Mucosa of descending colon (tissue), 3 donors: ENCODE data around the gene C5orf22. TPM values are rescaled to one million over a fixed set of nuclear protein-coding genes. Genes with fewer than 3 reads are reported as not detected.
"Not testable (repeated sequence)": the region's sequence is repeated elsewhere in the genome, so short reads cannot be mapped to it uniquely, and the experiment has no call there.

Experiments used
- ATAC-seq: fragments of 200-7000 bp; cut with Tn5 transposase; one replicate; pipeline ENCODE4 v1.9.1; 2020; ENCODE audit warnings: mild to moderate bottlenecking, moderate library complexity
- DNase-seq, 3 donors: peaks; one replicate each; pipeline ENCODE4 v3.0.0-alpha.2; 2020
- H3K36me3 ChIP-seq: fragments of 200-600 bp; one replicate; pipeline ENCODE4 v1.8.0; 2021; ENCODE audit warnings: low read depth, mild to moderate bottlenecking
- H3K4me1 ChIP-seq: fragments of 200-600 bp; one replicate; pipeline ENCODE4 v1.8.0; 2021; ENCODE audit warnings: low read depth, mild to moderate bottlenecking
- H3K4me3 ChIP-seq: fragments of 200-600 bp; one replicate; pipeline ENCODE4 v1.8.0; 2021; ENCODE audit warnings: mild to moderate bottlenecking
- H3K9me3 ChIP-seq: fragments of 200-600 bp; one replicate; pipeline ENCODE4 v1.8.0; 2021; ENCODE audit warnings: mild to moderate bottlenecking
- intact Hi-C, 2 donors: fragments of 100-400 bp; cut with DNase I in 1 of 2; cut with micrococcal nuclease in 1 of 2; formaldehyde crosslinking; loops; one replicate each; pipeline versions ENCODE4 v1.11.0 to v1.11.1; 2022; cut with DNase I, micrococcal nuclease
- total RNA-seq, 3 donors: library from RNA; stranded (reverse); fragmentation: NEBNext Ultra II Directional in 2 of 3; extraction: Animal tissue kit (Norgen Biotek cat#: 25700) in 2 of 3; gene quantifications; one replicate each; pipeline versions ENCODE4 v1.2.1 to v1.2.4, GENCODE V29; 2021 to 2023
- TF ChIP-seq, protein P1 (sequence below): fragments of 200-600 bp; IDR thresholded peaks from one replicate; pipeline ENCODE4 v1.8.0; 2022; ENCODE audit warnings: antibody characterized with exemption, mild to moderate bottlenecking
- donor health status: DM: no; HTN: no; CAD: no; lungs with moderate emphysema.
- donor health status: DM: no; HTN: no; CAD: no.
- donor health status: DM: no; HTN: yes; CAD: no.

The C5orf22 gene
- total RNA-seq, 3 donors from 2014 or later, result 24.0 to 26.7 (median 24.6) TPM

DNA sequence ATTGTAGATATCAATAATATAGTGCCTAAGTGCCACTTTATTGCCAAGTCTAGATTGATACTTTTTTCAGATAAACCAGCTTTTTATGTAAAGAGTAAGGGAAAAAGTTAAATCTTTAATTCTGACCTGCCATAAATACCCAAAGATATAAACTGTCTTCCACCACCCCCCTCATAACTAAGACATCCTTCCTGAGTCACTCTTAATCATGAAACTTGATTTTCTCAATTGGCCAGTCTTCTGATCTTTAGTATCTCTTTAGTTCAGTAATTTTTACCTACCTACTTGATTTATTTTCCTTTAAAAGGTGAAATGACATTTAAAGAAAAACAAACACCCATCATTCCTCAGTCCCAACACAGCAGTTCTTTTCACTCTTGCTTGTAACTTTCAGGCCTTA is 21.8 kb downstream of the C5orf22 start:
- DNase-seq, result no peak
- intact Hi-C loops, result no loop called here
- TF ChIP-seq, protein P1, sequence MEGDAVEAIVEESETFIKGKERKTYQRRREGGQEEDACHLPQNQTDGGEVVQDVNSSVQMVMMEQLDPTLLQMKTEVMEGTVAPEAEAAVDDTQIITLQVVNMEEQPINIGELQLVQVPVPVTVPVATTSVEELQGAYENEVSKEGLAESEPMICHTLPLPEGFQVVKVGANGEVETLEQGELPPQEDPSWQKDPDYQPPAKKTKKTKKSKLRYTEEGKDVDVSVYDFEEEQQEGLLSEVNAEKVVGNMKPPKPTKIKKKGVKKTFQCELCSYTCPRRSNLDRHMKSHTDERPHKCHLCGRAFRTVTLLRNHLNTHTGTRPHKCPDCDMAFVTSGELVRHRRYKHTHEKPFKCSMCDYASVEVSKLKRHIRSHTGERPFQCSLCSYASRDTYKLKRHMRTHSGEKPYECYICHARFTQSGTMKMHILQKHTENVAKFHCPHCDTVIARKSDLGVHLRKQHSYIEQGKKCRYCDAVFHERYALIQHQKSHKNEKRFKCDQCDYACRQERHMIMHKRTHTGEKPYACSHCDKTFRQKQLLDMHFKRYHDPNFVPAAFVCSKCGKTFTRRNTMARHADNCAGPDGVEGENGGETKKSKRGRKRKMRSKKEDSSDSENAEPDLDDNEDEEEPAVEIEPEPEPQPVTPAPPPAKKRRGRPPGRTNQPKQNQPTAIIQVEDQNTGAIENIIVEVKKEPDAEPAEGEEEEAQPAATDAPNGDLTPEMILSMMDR, result no peak
- no peaks in the 10 kb centered on the region for H3K36me3 ChIP-seq
- no peaks in the 10 kb centered on the region for H3K9me3 ChIP-seq
- no peak overlapping the region for H3K4me3 ChIP-seq
- H3K4me1 ChIP-seq, result no peaks in the 10 kb centered on the region
- no peak for ATAC-seq

DNA sequence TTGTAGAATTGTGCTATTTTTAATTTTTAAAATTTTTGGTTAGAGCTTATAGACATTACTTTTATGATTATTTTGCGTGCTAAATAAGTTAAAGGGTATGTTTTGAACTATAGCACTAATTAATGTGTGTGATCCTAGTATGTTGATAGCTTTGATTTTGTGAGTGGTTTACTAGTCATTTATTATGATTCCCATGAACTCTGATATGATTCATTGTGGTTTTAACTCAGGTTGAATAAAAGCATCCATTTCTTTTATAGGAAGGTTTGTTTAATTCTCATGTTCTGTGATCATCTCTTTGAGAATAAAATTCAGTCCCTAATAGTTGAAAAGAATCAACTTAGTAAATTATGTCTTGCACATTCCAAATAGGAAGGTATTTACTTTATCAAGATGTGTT is 22.5 kb downstream of the C5orf22 start:
- no peak for ATAC-seq
- H3K4me3 ChIP-seq, result no peak overlapping the region
- H3K4me1 ChIP-seq, result no peaks in the 10 kb centered on the region
- no peak for DNase-seq
- intact Hi-C loops, result no loop called here
- H3K36me3 ChIP-seq, result no peaks in the 10 kb centered on the region
- H3K9me3 ChIP-seq, result no peaks in the 10 kb centered on the region
- TF ChIP-seq, protein P1, result no peak

DNA sequence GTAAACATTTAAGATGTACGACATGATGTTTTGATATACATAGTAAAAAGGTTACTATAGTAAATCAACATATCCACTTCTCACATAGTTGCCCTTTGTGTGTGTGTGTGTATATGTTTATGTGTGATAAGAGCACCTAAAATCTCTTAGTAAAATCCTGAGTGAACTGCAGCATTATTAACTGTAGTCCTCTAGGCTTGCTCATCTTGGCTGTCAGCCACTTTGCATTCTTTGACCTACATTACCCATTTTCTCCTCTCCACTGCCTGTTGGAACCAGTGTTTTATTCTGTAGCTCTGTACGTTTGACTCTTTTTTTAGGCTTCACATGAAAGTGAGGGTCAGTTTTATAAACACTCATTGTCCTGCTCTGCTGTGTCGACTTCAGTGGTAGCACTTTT is 24.4 kb downstream of the C5orf22 start:
- TF ChIP-seq, protein P1, result no peak
- ATAC-seq (no peak), DNase-seq (no peak)
- intact Hi-C loops, result no loop called here
- H3K4me3 ChIP-seq, result no peak overlapping the region
- no peaks in the 10 kb centered on the region for H3K9me3 ChIP-seq
- H3K4me1 ChIP-seq, result no peaks in the 10 kb centered on the region
- H3K36me3 ChIP-seq, result no peaks in the 10 kb centered on the region

DNA sequence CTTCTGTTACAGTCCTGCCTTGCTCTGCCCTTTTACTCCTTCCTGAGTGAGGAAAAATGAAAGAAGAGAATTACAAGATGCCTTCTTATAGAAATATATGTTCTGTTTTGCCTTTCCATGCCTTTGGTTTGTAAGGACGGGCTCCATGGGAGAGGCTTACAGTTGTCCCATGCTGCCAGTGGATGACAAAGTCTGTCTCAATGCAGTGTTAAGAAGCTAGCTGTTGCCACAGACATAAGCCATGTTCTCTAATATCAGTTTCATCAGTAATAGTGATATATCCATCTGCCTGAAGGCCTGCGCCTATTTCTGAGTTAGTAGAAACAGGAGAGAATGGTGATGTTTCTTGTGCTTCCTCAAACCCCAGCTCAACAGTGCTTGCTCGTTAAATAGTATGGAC is 27.8 kb downstream of the C5orf22 start:
- intact Hi-C loops, result no loop called here
- DNase-seq, result no peak
- H3K36me3 ChIP-seq, result no peaks in the 10 kb centered on the region
- TF ChIP-seq, protein P1, result no peak
- no peaks in the 10 kb centered on the region for H3K4me1 ChIP-seq
- H3K4me3 ChIP-seq, result no peak overlapping the region
- H3K9me3 ChIP-seq, result no peaks in the 10 kb centered on the region
- ATAC-seq, result no peak

DNA sequence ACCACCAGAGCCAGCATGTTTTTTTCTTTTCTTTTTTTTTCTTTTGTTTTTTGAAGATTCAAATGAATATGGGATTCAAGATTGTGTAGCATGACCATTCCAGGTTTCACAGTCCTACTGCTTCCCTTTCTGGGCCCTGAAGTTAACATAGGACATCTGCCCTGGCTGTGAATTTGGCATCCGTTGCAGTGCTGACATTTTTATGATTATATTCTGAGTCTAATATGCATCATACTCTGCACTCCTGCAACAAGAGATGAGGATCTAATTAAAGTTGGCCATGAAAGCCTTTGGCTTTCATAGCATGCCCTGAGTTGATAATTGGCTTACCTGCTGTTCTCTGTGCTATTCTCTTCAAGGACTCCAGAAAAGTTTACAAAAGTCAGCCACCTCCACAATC is 29.8 kb downstream of the C5orf22 start:
- ATAC-seq, result no peak
- H3K9me3 ChIP-seq, result peaks cover 4% of the 10 kb centered on the region
- H3K4me1 ChIP-seq, result no peaks in the 10 kb centered on the region
- DNase-seq, result no peak
- intact Hi-C loops, result no loop called here
- no peak overlapping the region for H3K4me3 ChIP-seq
- TF ChIP-seq, protein P1, result no peak
- no peaks in the 10 kb centered on the region for H3K36me3 ChIP-seq

DNA sequence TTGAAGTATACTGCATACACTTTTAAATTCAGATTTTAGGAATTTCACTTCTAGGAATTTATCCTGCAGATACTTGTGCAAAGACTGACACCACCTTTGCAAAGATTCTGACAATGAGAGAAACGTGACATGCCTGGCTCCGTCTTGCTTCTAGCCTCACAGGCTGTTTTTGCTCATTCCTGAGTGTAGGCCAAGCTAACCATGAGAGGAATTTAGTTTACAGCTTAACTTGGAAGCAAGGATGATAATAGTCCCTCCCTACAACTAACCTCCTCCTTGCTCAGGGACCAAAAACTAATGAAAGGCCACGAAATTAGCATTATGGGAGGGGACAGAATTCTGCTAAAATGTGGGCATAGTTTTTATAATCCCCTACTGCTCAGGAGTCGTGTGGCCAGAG is 31.1 kb downstream of the C5orf22 start:
- no peak for ATAC-seq
- H3K36me3 ChIP-seq, result no peaks in the 10 kb centered on the region
- peaks cover 4% of the 10 kb centered on the region for H3K9me3 ChIP-seq
- DNase-seq, result no peak
- TF ChIP-seq, protein P1, result no peak
- intact Hi-C loops, result no loop called here
- H3K4me1 ChIP-seq, result no peaks in the 10 kb centered on the region
- no peak overlapping the region for H3K4me3 ChIP-seq

DNA sequence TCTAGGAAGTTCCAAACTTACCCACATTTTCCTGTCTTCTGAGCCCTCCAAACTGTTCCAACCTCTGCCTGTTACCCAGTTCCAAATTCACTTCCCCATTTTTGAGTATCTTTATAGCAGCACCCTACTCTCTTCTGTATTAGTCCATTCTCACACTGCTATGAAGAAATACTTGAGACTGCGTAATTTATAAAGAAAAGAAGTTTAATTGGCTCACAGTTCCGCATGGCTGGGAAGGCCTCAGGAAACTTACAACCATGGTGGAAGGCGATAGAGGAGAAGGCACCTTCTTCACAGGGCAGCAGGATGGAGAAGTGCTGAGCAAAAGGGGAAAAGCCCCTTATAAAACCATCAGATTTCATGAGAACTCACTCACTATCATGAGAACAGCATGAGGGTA is 34.3 kb downstream of the C5orf22 start:
- DNase-seq, H3K9me3 ChIP-seq, H3K36me3 ChIP-seq, ATAC-seq, intact Hi-C loops, H3K4me3 ChIP-seq, H3K4me1 ChIP-seq: not testable (repeated sequence)
